ENCODE results near the gene CSNK1G1.

Gene CSNK1G1

GRCh38 chr15:64285871-64286270 lies 70.1 kb downstream of the CSNK1G1 start:
- DNase-seq: no peak

DNA sequence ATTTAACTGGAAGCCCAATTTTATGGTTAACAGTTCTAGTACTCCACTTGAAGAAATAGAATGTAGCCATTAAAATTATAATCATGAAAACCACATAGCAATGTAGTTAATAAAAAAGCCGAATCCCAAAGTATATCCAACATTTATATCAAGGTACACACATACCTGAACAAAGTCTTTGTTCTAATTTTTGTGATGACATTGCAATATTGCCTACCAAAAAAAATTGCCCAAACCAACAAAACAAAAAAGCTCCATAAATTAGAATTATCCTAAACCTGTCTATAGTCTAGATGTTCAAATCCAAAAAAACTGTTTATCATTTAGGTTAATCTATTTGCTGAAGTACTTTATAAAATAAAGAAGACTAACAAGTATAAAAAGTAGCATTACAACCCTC lies 70.8 kb downstream of the CSNK1G1 start:
- DNase-seq: no peak

GRCh38 chr15:64284042-64284441 lies 71.9 kb downstream of the CSNK1G1 start:
- no peak for DNase-seq

GRCh38 chr15:64282701-64283100 lies 73.3 kb downstream of the CSNK1G1 start:
- no peak for DNase-seq

- no peak for DNase-seq
Measured at GRCh38 chr15:64279131-64279530, 76.8 kb downstream of the CSNK1G1 start.

DNA sequence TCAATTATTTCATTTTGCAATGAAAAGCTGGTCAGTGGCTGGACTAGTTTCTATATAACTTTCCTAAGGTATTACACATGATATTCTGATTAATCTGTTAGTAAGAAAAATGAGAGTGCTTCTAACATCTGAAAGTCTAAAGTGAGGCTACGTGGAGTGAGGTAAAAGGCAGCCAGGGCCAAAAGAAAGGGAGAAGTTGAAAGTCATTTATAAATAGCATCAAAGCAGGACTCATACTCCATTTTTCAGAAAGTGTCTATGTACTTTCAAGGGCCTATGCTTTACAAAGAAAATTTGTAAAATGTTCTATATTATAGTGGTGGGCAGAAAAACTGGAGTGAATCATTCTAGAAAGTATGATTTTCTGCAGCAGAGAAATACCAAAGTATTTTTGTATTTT lies 80.0 kb downstream of the CSNK1G1 start:
- no peak for DNase-seq

- no peak for DNase-seq
Measured at GRCh38 chr15:64274341-64274950, 81.5 kb downstream of the CSNK1G1 start.

DNA sequence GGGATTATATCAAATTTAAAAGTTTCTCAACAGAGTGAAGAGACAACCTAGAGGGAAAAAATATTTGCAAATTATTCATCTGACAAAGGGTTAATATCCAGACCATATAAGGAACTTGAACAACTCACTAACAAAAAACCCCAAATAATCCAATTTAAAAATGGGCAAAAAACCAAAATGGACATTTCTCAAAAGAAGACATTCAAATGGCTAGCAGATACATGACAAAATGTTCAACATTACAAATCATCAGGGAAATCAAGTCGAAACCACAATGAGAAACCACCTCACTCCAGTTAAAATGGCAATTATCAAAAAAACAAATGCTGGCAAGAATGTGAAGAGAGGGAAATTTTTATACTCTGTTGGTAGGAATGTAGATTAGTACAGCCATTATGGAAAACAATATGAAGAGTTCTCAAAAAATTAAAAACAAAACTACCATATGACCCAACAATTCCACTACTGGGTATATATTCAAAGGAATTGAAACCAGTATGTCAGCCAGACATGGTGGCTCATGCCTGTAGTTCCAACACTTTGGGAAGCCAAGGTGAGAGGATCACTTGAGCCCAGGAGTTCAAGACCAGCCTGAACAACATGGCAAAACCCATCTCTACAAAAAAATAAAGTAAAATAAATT lies 88.5 kb downstream of the CSNK1G1 start:
- DNase-seq: no peak

DNA sequence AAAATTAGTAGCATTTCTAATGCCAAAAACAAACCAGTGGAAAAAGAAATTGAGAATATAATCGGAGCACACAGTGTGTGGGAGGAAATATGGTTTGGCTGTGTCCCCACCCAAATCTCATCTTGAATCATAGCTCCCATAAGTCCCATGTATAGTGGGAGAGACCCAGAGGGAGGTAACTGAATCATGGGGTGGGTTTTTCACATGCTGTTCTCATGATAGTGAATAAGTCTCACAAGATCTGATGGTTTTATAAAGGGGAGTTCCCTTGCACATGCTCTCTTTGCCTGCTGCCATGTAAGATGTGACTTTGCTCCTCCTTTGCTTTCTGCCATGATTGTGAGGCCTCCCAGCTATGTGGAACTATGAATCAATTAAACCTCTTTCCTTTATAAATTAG lies 90.8 kb downstream of the CSNK1G1 start:
- DNase-seq: peak; percentile 19

GRCh38 chr15:64264502-64264901 lies 91.5 kb downstream of the CSNK1G1 start:
- DNase-seq: no peak

DNA sequence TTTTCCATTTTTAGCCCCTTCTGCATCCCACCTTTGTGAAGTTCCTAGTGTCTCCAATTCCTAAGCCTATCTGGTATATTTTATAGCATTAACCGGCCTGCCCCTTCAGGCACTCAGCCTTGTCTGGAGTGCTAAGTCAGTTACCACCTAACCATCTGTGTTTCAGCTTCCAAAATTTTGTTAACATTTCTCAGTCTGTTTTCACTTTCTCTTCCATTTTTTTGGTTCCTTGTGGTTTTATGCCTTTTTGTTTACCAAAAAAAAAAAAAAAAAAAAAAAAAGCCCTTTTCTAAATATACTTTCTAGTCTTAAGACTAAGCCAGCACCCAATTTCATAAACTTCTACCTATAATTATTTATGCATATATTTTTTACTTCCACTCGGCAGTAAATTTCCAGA lies 92.4 kb downstream of the CSNK1G1 start:
- DNase-seq: no peak

- DNase-seq: no peak
Measured at GRCh38 chr15:64256051-64256450, 99.9 kb downstream of the CSNK1G1 start.

- no peak for DNase-seq
Measured at GRCh38 chr15:64251658-64252057, 104.3 kb downstream of the CSNK1G1 start.

- DNase-seq: no peak
Measured at GRCh38 chr15:64251121-64251520, 104.9 kb downstream of the CSNK1G1 start.

GRCh38 chr15:64249883-64250575 lies 105.9 kb downstream of the CSNK1G1 start:
- DNase-seq: no peak

DNA sequence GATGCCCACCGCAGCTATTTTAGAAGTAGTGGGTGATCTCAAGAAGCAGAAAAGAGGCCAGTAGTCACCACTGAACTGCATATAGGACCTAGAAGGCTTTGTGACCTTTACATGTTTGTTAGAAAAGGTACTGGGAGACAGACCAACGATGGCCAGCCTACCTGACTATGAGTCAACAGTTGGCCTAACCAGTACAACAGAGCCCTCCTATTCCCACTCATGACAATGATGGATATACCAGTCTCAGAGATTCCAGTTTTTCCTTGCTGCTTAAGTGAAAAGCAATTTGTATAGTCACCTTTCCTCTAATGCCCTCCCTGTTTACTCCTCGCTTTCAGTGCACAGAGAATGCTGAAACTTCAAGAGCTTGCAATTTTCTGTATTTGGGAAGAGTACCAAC lies 106.6 kb downstream of the CSNK1G1 start:
- no peak for DNase-seq

GRCh38 chr15:64247906-64248541 lies 107.9 kb downstream of the CSNK1G1 start:
- DNase-seq: peak; percentile 18

- no peak for DNase-seq
Measured at GRCh38 chr15:64247535-64247905, 108.5 kb downstream of the CSNK1G1 start.

GRCh38 chr15:64246364-64247189 lies 109.4 kb downstream of the CSNK1G1 start:
- DNase-seq: peak; percentile 61

DNA sequence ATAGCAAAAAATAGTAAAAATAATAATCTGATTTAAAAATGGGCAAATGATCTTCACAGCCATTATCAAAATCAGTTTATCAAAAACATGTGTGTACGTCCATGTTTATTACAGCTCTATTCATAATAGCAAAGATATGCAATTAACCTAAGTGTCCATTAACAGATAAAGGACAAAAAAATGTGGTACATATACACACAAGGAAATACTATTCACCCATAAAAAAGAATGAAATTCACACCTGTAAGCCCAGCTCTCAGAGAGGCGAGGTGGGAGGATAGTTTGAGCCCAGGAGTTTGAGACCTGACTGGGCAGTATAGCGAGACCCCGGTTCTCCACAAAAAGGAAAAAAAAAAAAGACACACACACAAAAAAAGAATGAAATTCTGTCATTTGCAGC lies 110.6 kb downstream of the CSNK1G1 start:
- DNase-seq: no peak

DNA sequence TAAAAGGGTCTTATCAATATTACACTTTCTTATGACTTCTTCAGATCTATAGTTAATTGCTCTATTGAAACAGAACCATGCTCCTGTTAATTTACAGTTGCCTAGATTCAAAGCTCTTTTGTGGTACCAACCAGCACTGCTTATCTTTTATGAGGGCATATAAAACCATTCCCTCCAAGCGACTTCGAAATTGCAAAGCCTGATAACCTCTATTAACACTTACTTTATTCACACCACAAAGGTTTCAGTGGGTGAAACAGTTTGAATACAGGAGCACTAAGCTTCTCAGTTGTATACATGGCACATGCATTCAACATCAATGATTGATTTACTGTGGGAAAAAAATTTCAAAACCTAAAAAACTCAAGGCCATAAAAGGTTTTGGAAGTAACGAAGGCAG lies 118.3 kb downstream of the CSNK1G1 start:
- no peak for DNase-seq

DNA sequence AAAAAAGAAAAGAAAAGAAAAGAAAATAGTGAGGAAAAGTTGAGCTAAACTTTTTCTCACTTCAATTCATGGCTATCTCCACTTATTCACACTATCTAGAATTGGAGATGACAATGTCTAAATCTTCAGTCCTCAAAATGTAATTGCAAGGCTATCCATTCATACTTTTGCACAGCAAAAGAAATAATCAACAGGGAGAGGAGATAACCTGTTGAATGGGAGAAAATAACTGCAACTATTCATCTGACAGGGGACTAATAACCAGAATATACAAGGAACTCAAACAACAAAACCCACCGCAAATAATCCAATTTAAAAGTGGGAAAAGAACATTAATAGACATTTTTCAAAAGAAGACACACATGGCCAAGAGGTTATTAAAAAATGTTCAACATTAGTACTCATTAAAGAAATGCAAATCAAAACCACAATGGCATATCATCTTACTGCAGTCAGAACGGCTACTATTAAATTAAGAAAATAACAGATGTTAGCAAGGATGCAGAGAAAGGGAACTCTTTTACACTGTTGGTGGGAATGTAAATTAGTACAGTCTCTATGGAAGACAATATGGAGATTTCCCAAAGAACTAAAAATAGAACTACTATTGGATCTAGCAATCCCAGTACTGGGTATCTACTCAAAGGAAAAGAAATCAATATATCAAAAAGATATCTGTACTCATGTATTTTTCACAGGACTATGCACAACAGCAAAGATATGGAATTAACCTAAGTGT lies 119.6 kb downstream of the CSNK1G1 start:
- no peak for DNase-seq
